Bronchial epithelial cell (primary cell): ENCODE data around the gene CCDC150. TPM values are rescaled to one million over a fixed set of nuclear protein-coding genes. Genes with fewer than 3 reads are reported as not detected.

ENCODE experiments used
- DNase-seq: peaks from one replicate; pipeline ENCODE4 v3.0.0-alpha.2; 2010; ENCODE audit warnings: low read depth
- FAIRE-seq: peaks from 2 replicates; lab custom pipeline; 2011; peaks lifted over from hg19 to GRCh38; lab: Jason Lieb, UNC
- H3K27me3 ChIP-seq: 2 replicates; pipeline ENCODE4 v1.5.1; 2011; ENCODE audit warnings: low read length; ENCODE audit not compliant: control insufficient read depth, insufficient read depth
- H3K36me3 ChIP-seq: 2 replicates; pipeline ENCODE4 v1.5.1; 2011; ENCODE audit warnings: low read length; ENCODE audit not compliant: control insufficient read depth, insufficient read depth
- H3K4me3 ChIP-seq: 2 replicates; pipeline ENCODE4 v1.5.1; 2011; ENCODE audit warnings: mild to moderate bottlenecking, low read depth, low read length, control low read depth
- total RNA-seq: library from RNA; depleted of rRNA; stranded (reverse); fragments of >200 nt; gene quantifications from 2 replicates; pipeline ENCODE4 v1.2.1, GENCODE V29; 2014
- TF ChIP-seq, protein P1 (sequence below): IDR thresholded peaks from 2 replicates; pipeline ENCODE4 v1.5.1; 2011; ENCODE audit warnings: mild to moderate bottlenecking, moderate library complexity, low read length, control low read depth, inconsistent platforms; ENCODE audit not compliant: insufficient read depth, severe bottlenecking

The CCDC150 gene
- total RNA-seq, 1 donor from 2014 or later: 2.4 TPM

DNA sequence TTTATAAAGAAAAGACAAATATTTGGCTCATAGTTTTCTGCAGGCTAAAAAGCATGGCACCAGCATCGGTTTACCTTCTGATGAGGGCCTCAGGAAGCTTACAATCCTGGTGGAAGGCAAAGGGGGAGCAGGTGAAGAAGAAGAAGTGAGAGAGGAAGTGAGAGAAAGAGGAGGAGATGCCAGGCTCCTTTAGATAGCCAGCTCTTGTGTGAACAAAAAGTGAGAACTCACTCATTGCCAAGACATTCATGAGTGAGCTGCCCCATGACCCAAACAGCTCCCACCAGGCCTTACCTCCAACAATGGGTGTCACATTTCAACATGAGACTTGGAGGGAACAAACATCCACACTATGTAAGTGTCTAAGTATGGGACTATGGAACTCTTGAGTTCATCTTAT is 14.3 kb downstream of the CCDC150 start:
- Histone ChIP-seq H3K36me3 (no peaks in the 10 kb centered on the region), H3K27me3 (no peaks in the 10 kb centered on the region), H3K4me3 (no peak overlapping the region)
- DNase-seq (no peak), FAIRE-seq (no peak)
- TF ChIP-seq, protein P1, sequence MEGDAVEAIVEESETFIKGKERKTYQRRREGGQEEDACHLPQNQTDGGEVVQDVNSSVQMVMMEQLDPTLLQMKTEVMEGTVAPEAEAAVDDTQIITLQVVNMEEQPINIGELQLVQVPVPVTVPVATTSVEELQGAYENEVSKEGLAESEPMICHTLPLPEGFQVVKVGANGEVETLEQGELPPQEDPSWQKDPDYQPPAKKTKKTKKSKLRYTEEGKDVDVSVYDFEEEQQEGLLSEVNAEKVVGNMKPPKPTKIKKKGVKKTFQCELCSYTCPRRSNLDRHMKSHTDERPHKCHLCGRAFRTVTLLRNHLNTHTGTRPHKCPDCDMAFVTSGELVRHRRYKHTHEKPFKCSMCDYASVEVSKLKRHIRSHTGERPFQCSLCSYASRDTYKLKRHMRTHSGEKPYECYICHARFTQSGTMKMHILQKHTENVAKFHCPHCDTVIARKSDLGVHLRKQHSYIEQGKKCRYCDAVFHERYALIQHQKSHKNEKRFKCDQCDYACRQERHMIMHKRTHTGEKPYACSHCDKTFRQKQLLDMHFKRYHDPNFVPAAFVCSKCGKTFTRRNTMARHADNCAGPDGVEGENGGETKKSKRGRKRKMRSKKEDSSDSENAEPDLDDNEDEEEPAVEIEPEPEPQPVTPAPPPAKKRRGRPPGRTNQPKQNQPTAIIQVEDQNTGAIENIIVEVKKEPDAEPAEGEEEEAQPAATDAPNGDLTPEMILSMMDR: no peak

DNA sequence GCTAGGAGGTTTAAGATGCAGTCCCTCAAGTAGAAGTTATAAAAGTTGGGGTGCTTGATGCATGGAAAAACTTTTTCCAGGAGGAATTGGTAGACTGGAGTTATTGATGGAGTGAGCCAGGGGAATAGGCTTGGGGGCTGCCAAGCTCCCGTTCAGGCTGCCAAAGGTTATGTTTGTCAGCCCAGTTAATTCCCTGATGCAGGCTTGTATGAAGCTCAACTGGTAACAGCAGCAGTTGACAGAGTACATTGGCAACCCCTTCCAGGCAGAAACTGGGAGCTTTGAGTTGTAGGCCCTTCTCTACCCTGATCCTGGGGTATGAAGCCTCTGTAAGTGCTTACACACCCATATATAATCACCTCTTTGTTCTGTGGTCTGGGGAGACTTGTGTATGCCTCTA is 16.2 kb downstream of the CCDC150 start:
- Histone ChIP-seq H3K4me3 (no peak overlapping the region), H3K36me3 (no peaks in the 10 kb centered on the region), H3K27me3 (no peaks in the 10 kb centered on the region)
- TF ChIP-seq, protein P1: no peak
- FAIRE-seq: no peak
- no peak for DNase-seq

DNA sequence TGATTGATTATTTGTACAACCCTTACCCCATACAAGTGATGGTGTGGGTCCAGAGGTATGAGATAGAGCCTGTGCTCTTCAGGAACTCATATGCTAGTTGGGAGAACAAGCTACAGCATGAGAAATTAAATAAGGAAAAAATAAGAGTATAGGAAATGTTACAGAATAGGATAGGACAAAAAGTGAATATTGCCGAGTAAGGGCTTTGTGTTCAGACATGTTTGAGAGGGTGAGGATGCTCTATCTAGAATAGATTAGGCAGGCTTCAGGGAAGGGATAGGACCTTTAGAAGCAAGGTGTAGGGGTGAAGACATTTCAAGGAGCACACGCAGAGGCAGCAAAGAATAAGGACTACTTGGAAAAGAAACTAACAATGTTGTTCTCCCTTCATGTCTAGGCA is 17.8 kb downstream of the CCDC150 start:
- no peak overlapping the region for H3K4me3 ChIP-seq
- H3K27me3 ChIP-seq: no peaks in the 10 kb centered on the region
- DNase-seq: no peak
- no peaks in the 10 kb centered on the region for H3K36me3 ChIP-seq
- TF ChIP-seq, protein P1: no peak
- FAIRE-seq: no peak

DNA sequence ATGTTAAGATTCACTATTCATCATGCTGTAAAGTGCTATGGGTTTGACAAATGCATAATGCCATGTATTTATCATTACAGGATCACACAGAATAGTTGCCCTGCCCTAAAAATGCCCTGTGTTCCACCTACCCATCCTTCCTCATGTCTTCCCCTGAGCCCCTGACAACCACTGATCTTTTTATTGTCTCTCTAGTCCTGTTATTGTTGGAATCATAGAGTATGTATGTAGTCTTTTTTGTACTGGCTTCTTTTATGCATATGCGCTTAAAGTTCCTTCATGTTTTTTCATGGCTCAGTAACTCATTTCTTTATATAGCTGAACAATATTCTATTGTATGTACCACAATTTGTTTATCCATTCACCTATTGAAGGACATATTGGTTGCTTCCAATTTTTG is 20.3 kb downstream of the CCDC150 start:
- H3K36me3 ChIP-seq: no peaks in the 10 kb centered on the region
- TF ChIP-seq, protein P1: no peak
- no peaks in the 10 kb centered on the region for H3K27me3 ChIP-seq
- FAIRE-seq (no peak), DNase-seq (no peak)
- no peak overlapping the region for H3K4me3 ChIP-seq

DNA sequence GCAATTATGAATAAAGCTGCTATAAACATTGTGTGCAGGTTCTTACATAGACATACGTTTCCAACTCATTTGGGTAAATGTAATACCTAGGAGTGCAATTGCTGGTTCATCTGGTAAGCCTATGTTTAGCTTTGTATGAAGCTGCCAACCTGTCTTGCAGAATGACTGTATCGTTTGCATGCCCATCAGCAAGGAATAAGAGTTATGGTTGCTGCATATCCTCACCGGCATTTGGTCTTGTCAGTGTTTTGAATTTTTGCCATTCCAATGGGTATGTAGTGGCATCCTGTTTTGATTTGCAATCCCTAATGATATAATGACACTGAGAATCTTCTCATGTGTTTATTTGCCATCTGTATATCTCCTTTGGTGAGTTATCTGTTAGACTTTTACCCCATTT is 20.7 kb downstream of the CCDC150 start:
- no peak overlapping the region for H3K4me3 ChIP-seq
- TF ChIP-seq, protein P1: no peak
- no peaks in the 10 kb centered on the region for H3K27me3 ChIP-seq
- H3K36me3 ChIP-seq: no peaks in the 10 kb centered on the region
- FAIRE-seq (no peak), DNase-seq (peak; percentile 49)

DNA sequence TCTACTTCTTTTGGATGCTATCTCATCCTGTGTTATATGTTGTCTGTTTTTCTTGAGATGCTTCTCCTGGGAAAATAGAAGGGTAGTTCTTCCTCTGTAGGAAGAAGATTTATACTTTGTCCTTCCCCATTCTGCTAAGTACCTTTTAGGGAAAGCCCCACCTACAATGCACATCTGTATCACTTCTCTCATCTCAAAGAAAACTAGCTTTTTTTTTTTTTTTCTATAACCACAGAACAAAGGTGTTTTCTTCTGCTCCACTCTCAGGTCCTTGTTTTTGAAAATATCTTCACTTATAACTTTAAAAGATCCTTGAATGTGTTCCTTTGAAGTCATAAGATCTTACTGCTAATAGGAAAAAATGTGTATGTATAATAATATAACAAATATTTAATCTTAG is 30.8 kb downstream of the CCDC150 start:
- H3K36me3 ChIP-seq: no peaks in the 10 kb centered on the region
- FAIRE-seq (no peak), DNase-seq (no peak)
- H3K27me3 ChIP-seq: no peaks in the 10 kb centered on the region
- TF ChIP-seq, protein P1: no peak
- H3K4me3 ChIP-seq: no peak overlapping the region
